K562 (cell line): Measurements from ENCODE around the gene HJV. TPM values are rescaled to one million over a fixed set of nuclear protein-coding genes. Genes with fewer than 3 reads are reported as not detected.
A peak's percentile ranks its signal among the peaks of the same experiment; 100 is the strongest.

Experiments
- BRCA1 ChIP-seq, 2 experiments: fragments of 450-650 bp in 1 of 2; sonication (generic) in 1 of 2; formaldehyde crosslinking in 1 of 2; IDR thresholded peaks; 2 replicates each; pipeline versions ENCODE4 v1.5.0 to v1.6.1; 2017 to 2020; ENCODE audit warnings: mild to moderate bottlenecking in 1 of 2, missing genetic modification reagents in 1 of 2
- CC2D1A ChIP-seq: fragments of 450-650 bp; IDR thresholded peaks from 2 replicates; pipeline ENCODE4 v1.6.1; 2017; ENCODE audit warnings: mild to moderate bottlenecking
- CEBPG ChIP-seq, 3 experiments: fragments of 200-800 bp in 1 of 3; sonication (Bioruptor generic) in 1 of 3; sonication (generic) in 1 of 3; formaldehyde crosslinking in 1 of 3; IDR thresholded peaks in 2 of 3; conservative IDR thresholded peaks in 1 of 3; 2 replicates each; pipeline versions ENCODE4 v1.6.1 to v1.8.0; 2016 to 2022; ENCODE audit warnings: missing compliant biosample characterization in 2 of 3, missing genetic modification characterization in 2 of 3, mild to moderate bottlenecking in 1 of 3, missing genetic modification reagents in 1 of 3
- DEAF1 ChIP-seq: fragments of 450-650 bp; formaldehyde crosslinking; IDR thresholded peaks from 2 replicates; pipeline ENCODE4 v1.4.0; 2020; ENCODE audit warnings: mild to moderate bottlenecking, moderate library complexity
- DMBX1 ChIP-seq: fragments of 250-450 bp; sonication (Bioruptor Pico); IDR thresholded peaks from 2 replicates; pipeline ENCODE4 v1.8.0; 2022; ENCODE audit warnings: inconsistent platforms, mild to moderate bottlenecking, moderate library complexity, borderline replicate concordance
- ETS2 ChIP-seq: IDR thresholded peaks from 2 replicates; pipeline ENCODE4 v1.6.1; 2016; ENCODE audit warnings: borderline replicate concordance, missing genetic modification characterization, mild to moderate bottlenecking, moderate library complexity, missing compliant biosample characterization; ENCODE audit not compliant: poor library complexity, severe bottlenecking
- GTF2E2 ChIP-seq: fragments of 200-800 bp; sonication (Bioruptor generic); IDR thresholded peaks from 2 replicates; pipeline ENCODE4 v1.6.1; 2016; ENCODE audit warnings: missing genetic modification characterization, missing compliant biosample characterization
- HNRNPK ChIP-seq: fragments of 200-400 bp; formaldehyde crosslinking; IDR thresholded peaks from one replicate; pipeline ENCODE4 v1.6.1; 2018; ENCODE audit warnings: mild to moderate bottlenecking, low read depth, low read length; ENCODE audit not compliant: poor library complexity, severe bottlenecking
- NFE2 ChIP-seq: IDR thresholded peaks from 2 replicates; pipeline ENCODE4 v1.6.1; 2014; ENCODE audit warnings: antibody characterized with exemption, low read depth
- NFXL1 ChIP-seq: fragments of 450-650 bp; formaldehyde crosslinking; IDR thresholded peaks from 2 replicates; pipeline ENCODE4 v1.4.0; 2021; ENCODE audit warnings: mild to moderate bottlenecking
- POLR2AphosphoS5 ChIP-seq: IDR thresholded peaks from 2 replicates; pipeline ENCODE4 v1.6.1; 2011; ENCODE audit warnings: mild to moderate bottlenecking, low read depth, low read length, moderate library complexity; ENCODE audit not compliant: control insufficient read depth, insufficient read depth
- POLR3A ChIP-seq: IDR thresholded peaks from 2 replicates; pipeline ENCODE4 v1.6.1; 2011; ENCODE audit warnings: borderline replicate concordance, mild to moderate bottlenecking, moderate library complexity; ENCODE audit not compliant: insufficient read length, insufficient read depth; ENCODE audit errors: extremely low read depth
- RCOR1 ChIP-seq, 2 experiments: IDR thresholded peaks; 2 replicates each; pipeline ENCODE4 v1.6.1; 2012; ENCODE audit warnings: low read depth in 2 of 2, low read length in 2 of 2, borderline replicate concordance in 1 of 2, improper control_type of control experiment in 1 of 2
- SOX6 ChIP-seq: fragments of 450-650 bp; IDR thresholded peaks from 2 replicates; pipeline ENCODE4 v1.6.1; 2014; ENCODE audit warnings: mild to moderate bottlenecking
- SP2 ChIP-seq: IDR thresholded peaks from 2 replicates; pipeline ENCODE4 v1.6.1; 2011; ENCODE audit warnings: mild to moderate bottlenecking, low read depth, low read length, moderate library complexity; ENCODE audit not compliant: poor library complexity, severe bottlenecking; ENCODE audit errors: extremely low read depth
- ZNF174 ChIP-seq: fragments of 250-450 bp; sonication (Bioruptor Pico); IDR thresholded peaks from 2 replicates; pipeline ENCODE4 v1.4.0; 2020; ENCODE audit warnings: mild to moderate bottlenecking
- ZNF232 ChIP-seq: sonication (generic); formaldehyde crosslinking; IDR thresholded peaks from 2 replicates; pipeline ENCODE4 v1.8.0; 2022; ENCODE audit warnings: mild to moderate bottlenecking, missing genetic modification reagents
- ZNF76 ChIP-seq: fragments of 250-450 bp; sonication (Bioruptor Pico); IDR thresholded peaks from 2 replicates; pipeline ENCODE4 v1.4.0; 2020; ENCODE audit warnings: mild to moderate bottlenecking, moderate library complexity, borderline replicate concordance
- ZSCAN32 ChIP-seq: fragments of 450-650 bp; formaldehyde crosslinking; IDR thresholded peaks from 2 replicates; pipeline ENCODE4 v1.4.0; 2020; ENCODE audit warnings: mild to moderate bottlenecking, moderate library complexity
- polyA plus RNA-seq, 8 experiments: library from polyadenylated mRNA; depleted of rRNA in 4 of 8; stranded (reverse) in 5 of 8; unstranded in 3 of 8; fragments of >200 nt; fragmentation: Nextera tagmentation in 2 of 8; fragmentation: Illumina TruSeq in 1 of 8; extraction: Ambion mirVana in 2 of 8; extraction: Trizol in 1 of 8; gene quantifications; 2 replicates each; pipeline versions ENCODE4 v1.2.1 to v1.2.3, GENCODE V29; 2011 to 2014; ENCODE audit warnings: inconsistent platforms in 1 of 8, missing spikeins in 1 of 8
- total RNA-seq, 7 experiments: library from RNA; depleted of rRNA in 6 of 7; stranded (reverse); fragments of >200 nt in 6 of 7; fragmentation: Illumina TruSeq in 2 of 7; extraction: Trizol in 2 of 7; gene quantifications; 2 replicates each; pipeline versions ENCODE4 v1.2.1 to v1.2.3, GENCODE V29; 2011 to 2021; ENCODE audit warnings: low replicate concordance in 1 of 7
- TF ChIP-seq, protein P1 (sequence below): fragments of 450-650 bp; formaldehyde crosslinking; IDR thresholded peaks from 2 replicates; pipeline ENCODE4 v1.4.0; 2020; ENCODE audit warnings: mild to moderate bottlenecking, moderate library complexity
- TF ChIP-seq, protein P2 (sequence below): fragments of 250-450 bp; sonication (Bioruptor Pico); IDR thresholded peaks from 2 replicates; pipeline ENCODE4 v1.9.0; 2021; ENCODE audit warnings: mild to moderate bottlenecking

The HJV gene
- total and polyA plus RNA-seq, 9 of the 15 experiments (the other 6 are each of a cell fraction or from before 2014, with no cell fraction given): 1.0 to 6.6 (median 2.4) TPM

DNA sequence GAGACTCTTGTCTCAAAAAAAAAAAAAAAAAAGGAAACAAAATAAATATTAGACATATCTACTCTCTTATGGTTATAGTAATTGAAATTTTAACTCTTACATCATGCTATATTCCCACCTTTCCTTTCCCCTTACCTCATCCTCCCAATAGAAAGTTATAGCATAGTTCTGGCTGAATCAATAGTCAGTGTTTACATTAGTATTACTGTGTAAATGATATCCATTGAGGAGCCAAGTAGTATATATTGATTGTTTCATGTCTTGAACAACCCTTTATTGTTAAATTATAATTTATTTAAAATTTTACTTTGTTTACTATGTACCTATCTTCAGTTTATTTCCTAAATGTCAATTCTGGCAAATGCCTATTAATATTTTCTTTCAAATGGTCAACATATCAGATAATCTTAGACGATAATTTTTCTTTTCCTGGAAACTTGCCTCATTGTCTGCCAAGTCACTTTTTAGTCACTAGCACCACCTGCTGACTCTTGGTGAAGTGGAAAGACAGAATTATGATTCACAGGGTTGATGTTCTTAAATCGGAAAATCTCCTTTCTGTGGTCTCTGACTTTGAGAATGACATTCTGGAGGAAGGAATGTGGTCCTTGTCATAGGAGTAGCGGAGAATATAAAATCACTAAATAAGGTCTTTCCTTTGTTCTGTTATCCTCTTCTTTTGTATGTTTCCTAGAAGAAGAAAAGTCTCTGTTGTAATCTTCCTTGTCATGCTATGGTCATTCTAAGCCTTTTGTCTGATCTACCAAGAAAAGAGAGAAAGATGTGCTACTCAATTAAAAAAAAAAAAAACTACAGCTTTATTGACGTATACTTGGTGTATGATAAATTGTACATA lies 8.6 kb downstream of the HJV start (continued):
- TF ChIP-seq ZNF76: no peak
- TF ChIP-seq RCOR1 (IDR thresholded peaks at IDR 0.05; ENCODE audit: borderline replicate concordance in 1 of 2, low read depth in 2 of 2, low read length in 2 of 2): 0 out of 4 replicates have a peak, but pooled peaks of 1 of the 2 experiments have one; percentile 34
- TF ChIP-seq BRCA1 (IDR thresholded peaks at IDR 0.05): no peak
- TF ChIP-seq BRCA1 (CRISPR knock-in tag; IDR thresholded peaks at IDR 0.05): no peak
- TF ChIP-seq DMBX1 (CRISPR knock-in tag): no peak
- TF ChIP-seq SOX6: peak; percentile 82
- no peak for TF ChIP-seq HNRNPK
- TF ChIP-seq NFXL1 (CRISPR knock-in tag): no peak
- TF ChIP-seq, protein P1, sequence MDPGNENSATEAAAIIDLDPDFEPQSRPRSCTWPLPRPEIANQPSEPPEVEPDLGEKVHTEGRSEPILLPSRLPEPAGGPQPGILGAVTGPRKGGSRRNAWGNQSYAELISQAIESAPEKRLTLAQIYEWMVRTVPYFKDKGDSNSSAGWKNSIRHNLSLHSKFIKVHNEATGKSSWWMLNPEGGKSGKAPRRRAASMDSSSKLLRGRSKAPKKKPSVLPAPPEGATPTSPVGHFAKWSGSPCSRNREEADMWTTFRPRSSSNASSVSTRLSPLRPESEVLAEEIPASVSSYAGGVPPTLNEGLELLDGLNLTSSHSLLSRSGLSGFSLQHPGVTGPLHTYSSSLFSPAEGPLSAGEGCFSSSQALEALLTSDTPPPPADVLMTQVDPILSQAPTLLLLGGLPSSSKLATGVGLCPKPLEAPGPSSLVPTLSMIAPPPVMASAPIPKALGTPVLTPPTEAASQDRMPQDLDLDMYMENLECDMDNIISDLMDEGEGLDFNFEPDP (CRISPR knock-in tag): no peak
- no peak for TF ChIP-seq ETS2 (tag)
- peak; percentile 25; the same call in 1 of the 2 replicates for TF ChIP-seq NFE2
- TF ChIP-seq, protein P2, sequence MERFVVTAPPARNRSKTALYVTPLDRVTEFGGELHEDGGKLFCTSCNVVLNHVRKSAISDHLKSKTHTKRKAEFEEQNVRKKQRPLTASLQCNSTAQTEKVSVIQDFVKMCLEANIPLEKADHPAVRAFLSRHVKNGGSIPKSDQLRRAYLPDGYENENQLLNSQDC (CRISPR knock-in tag): no peak
- TF ChIP-seq POLR3A: no peak
- TF ChIP-seq GTF2E2 (tag): no peak
- TF ChIP-seq ZNF232 (CRISPR knock-in tag): no peak
- TF ChIP-seq CEBPG (CRISPR knock-in tag; IDR thresholded peaks at IDR 0.05): no peak
- peak; percentile 49 to 74; a peak in 3 of 4 replicates for TF ChIP-seq CEBPG (tag; conservative IDR thresholded peaks at IDR 0.05 in 1 of 2, IDR thresholded peaks at IDR 0.05 in 1 of 2)
- no peak for TF ChIP-seq SP2
- no peak for TF ChIP-seq POLR2AphosphoS5
- no peak; the same call in 1 of the 2 replicates for TF ChIP-seq CC2D1A
- peak; percentile 95 for TF ChIP-seq DEAF1
- TF ChIP-seq ZNF174 (CRISPR knock-in tag): no peak
- no peak for TF ChIP-seq ZSCAN32 (CRISPR knock-in tag)
